TTC549 (cell line): Measurements from ENCODE around the gene CRTAC1.
"Not testable (repeated sequence)": the region's sequence is repeated elsewhere in the genome, so short reads cannot be mapped to it uniquely, and the experiment has no call there.

Source experiments
- FAIRE-seq: peaks from 2 replicates; lab custom pipeline; 2012; peaks lifted over from hg19 to GRCh38; lab: Jason Lieb, UNC

The CRTAC1 gene

GRCh38 chr10:97869091-97870042 is 161.1 kb downstream of the CRTAC1 start:
- FAIRE-seq = no peak

GRCh38 chr10:97868134-97868685 is 162.2 kb downstream of the CRTAC1 start:
- no peak for FAIRE-seq

- FAIRE-seq = no peak
These were observed 163.1 kb downstream of the CRTAC1 start for GRCh38 chr10:97867220-97867800.

GRCh38 chr10:97866524-97867219 is 163.7 kb downstream of the CRTAC1 start:
- FAIRE-seq = no peak

GRCh38 chr10:97865488-97865887 is 164.9 kb downstream of the CRTAC1 start:
- FAIRE-seq = no peak

- no peak for FAIRE-seq
These were observed 166.6 kb downstream of the CRTAC1 start for GRCh38 chr10:97863808-97864207.

GRCh38 chr10:97861924-97862323 is 168.5 kb downstream of the CRTAC1 start:
- no peak for FAIRE-seq

GRCh38 chr10:97861097-97861750 is 169.2 kb downstream of the CRTAC1 start:
- no peak for FAIRE-seq

- no peak for FAIRE-seq
These were observed 172.4 kb downstream of the CRTAC1 start for GRCh38 chr10:97858001-97858439.

GRCh38 chr10:97854743-97855142 is 175.7 kb downstream of the CRTAC1 start:
- no peak for FAIRE-seq

GRCh38 chr10:97852840-97853405 is 177.5 kb downstream of the CRTAC1 start:
- FAIRE-seq = no peak

GRCh38 chr10:97852277-97852676 is 178.1 kb downstream of the CRTAC1 start:
- FAIRE-seq = no peak

- FAIRE-seq = no peak
These were observed 178.9 kb downstream of the CRTAC1 start for GRCh38 chr10:97851341-97852001.

GRCh38 chr10:97850446-97850845 is 180.0 kb downstream of the CRTAC1 start:
- FAIRE-seq = no peak

GRCh38 chr10:97849687-97850402 is 180.6 kb downstream of the CRTAC1 start, which contains the start of gene GOLGA7B:
GOLGA7B (plus strand) TSS chr10:97849843; CDS start chr10:97850304, 461 bp downstream.
- no peak for FAIRE-seq

GRCh38 chr10:97849103-97849686 is 181.2 kb downstream of the CRTAC1 start:
- no peak for FAIRE-seq

GRCh38 chr10:97844678-97845077 is 185.7 kb downstream of the CRTAC1 start:
- FAIRE-seq = no peak

- not testable (repeated sequence) for FAIRE-seq
These were observed 186.4 kb downstream of the CRTAC1 start for GRCh38 chr10:97843972-97844371.

- no peak for FAIRE-seq
These were observed 187.1 kb downstream of the CRTAC1 start for GRCh38 chr10:97843281-97843671.
